BJ (cell line): ENCODE results near the gene CMPK2. TPM values are rescaled to one million over a fixed set of nuclear protein-coding genes. Genes with fewer than 3 reads are reported as not detected.

Source experiments
- CTCF ChIA-PET: fragments of 350-600 bp; formaldehyde crosslinking; extraction: SDS; loops from one replicate; lab custom pipeline; 2021; ENCODE audit warnings: antibody characterized with exemption, inconsistent platforms; lab: Yijun Ruan, JAX
- POLR2A ChIA-PET: fragments of 300-600 bp; sonication (Branson Sonifier 250); formaldehyde crosslinking; extraction: SDS; loops from one replicate; lab custom pipeline; 2021; ENCODE audit warnings: antibody characterized with exemption; lab: Charles Lee
- DNase-seq: peaks from one replicate; pipeline ENCODE4 v3.0.0-alpha.2; 2011; ENCODE audit warnings: low read depth
- H3K27me3 ChIP-seq: 2 replicates; pipeline ENCODE4 v1.6.0; 2011; ENCODE audit warnings: low read length; ENCODE audit not compliant: control insufficient read depth, insufficient read depth
- H3K36me3 ChIP-seq: 2 replicates; pipeline ENCODE4 v1.5.1; 2011; ENCODE audit warnings: low read length; ENCODE audit not compliant: control insufficient read depth, insufficient read depth
- H3K4me3 ChIP-seq: 2 replicates; pipeline ENCODE4 v1.5.1; 2011; ENCODE audit warnings: low read depth, mild to moderate bottlenecking, control low read depth, low read length
- polyA plus RNA-seq: library from polyadenylated mRNA; depleted of rRNA; stranded (reverse); fragments of >200 nt; gene quantifications from 2 replicates; pipeline ENCODE4 v1.2.3, GENCODE V29; 2011
- TF ChIP-seq, protein P1 (sequence below): IDR thresholded peaks from 2 replicates; pipeline ENCODE4 v1.5.1; 2011; ENCODE audit warnings: low read depth, mild to moderate bottlenecking, control low read depth, inconsistent platforms, low read length, moderate library complexity; ENCODE audit not compliant: insufficient read depth

The CMPK2 gene
- polyA plus RNA-seq, 1 experiment, result 0.66 TPM

DNA sequence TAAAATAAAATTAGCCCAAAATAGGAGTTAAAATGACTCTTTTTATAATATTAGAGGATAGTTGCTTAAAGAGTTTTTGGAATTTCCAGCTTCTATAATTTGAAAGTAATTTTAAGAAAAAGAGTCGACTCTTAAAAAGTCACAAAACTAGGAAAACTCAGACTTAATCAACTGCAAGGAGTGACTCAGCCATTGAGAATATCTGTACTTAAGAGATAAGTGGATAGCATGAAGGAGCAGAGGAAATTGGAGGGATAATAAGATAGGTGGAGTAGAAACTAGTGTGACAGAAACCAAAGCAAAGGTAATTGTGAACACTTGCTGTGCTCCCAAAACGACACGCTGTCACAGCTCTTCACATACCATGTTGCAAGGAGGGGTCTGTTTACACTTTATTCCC lies 20.3 kb upstream of the CMPK2 start:
- TF ChIP-seq, protein P1, sequence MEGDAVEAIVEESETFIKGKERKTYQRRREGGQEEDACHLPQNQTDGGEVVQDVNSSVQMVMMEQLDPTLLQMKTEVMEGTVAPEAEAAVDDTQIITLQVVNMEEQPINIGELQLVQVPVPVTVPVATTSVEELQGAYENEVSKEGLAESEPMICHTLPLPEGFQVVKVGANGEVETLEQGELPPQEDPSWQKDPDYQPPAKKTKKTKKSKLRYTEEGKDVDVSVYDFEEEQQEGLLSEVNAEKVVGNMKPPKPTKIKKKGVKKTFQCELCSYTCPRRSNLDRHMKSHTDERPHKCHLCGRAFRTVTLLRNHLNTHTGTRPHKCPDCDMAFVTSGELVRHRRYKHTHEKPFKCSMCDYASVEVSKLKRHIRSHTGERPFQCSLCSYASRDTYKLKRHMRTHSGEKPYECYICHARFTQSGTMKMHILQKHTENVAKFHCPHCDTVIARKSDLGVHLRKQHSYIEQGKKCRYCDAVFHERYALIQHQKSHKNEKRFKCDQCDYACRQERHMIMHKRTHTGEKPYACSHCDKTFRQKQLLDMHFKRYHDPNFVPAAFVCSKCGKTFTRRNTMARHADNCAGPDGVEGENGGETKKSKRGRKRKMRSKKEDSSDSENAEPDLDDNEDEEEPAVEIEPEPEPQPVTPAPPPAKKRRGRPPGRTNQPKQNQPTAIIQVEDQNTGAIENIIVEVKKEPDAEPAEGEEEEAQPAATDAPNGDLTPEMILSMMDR, result no peak
- Histone ChIP-seq H3K27me3 (no peaks in the 10 kb centered on the region), H3K4me3 (no peak overlapping the region), H3K36me3 (no peaks in the 10 kb centered on the region)
- ChIA-PET POLR2A (no interaction called here), CTCF (interaction anchor here (1.6 kb wide), 1 partner anchor 11 kb away, joined by 3 read pairs; no protein-coding TSS in a partner anchor)
- DNase-seq, result no peak

DNA sequence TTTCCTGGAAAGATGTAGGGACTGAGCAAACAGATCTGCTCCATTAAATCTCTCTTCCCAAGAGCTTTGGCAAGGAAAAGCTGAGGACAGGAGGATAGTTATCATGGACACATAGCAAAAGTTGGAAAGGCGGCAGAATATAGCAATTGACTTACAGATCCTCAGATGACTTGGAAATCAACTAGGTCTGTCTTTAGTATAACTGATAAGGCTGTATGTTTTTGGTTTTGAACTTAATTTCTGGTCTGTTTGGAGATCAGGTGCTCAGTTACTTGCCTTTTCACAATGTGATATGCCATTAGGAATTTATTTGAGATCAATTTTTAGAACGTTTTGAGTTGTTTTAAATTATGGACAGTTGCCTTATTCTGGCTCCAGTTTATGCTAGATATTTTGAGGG lies 19.8 kb upstream of the CMPK2 start:
- H3K4me3 ChIP-seq, result no peak overlapping the region
- H3K27me3 ChIP-seq, result no peaks in the 10 kb centered on the region
- ChIA-PET CTCF (interaction anchor here (1.6 kb wide), 1 partner anchor 11 kb away, joined by 3 read pairs; no protein-coding TSS in a partner anchor), POLR2A (no interaction called here)
- TF ChIP-seq, protein P1, result no peak
- no peaks in the 10 kb centered on the region for H3K36me3 ChIP-seq
- DNase-seq, result no peak

DNA sequence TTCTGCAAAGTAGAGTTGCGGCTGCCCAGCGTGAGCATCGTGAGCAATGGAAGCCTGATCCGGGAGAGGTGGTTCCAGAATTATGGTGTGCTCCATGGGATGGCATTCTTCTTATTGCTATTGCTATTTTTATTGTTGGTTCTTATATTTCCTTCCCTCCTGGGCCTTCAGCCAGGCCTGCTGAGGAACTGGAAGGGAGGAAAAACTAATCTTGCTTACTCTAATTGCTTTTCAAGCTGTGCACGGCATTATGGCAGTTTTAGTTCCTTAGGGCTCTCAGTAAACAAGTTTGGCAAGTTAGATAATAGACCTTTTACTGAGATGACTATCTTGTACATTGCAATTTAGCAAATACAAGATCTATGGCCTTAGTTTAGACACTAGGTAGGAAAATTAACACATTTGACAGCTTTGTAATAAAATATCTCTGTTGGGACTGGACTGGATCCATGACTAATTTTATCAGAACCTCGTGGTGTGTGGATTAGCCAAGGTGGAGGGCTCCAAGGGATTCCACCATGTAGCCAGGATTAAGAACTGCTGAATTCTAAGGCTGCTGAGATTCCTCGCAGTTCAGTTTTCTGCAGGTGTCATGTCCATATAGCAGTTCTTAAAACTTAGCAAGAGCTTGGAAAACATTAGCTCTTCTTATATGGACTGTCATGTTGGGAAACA lies 17.9 kb upstream of the CMPK2 start:
- ChIA-PET POLR2A (no interaction called here), CTCF (no interaction called here)
- no peak for DNase-seq
- Histone ChIP-seq H3K27me3 (no peaks in the 10 kb centered on the region), H3K4me3 (no peak overlapping the region), H3K36me3 (no peaks in the 10 kb centered on the region)
- TF ChIP-seq, protein P1, result no peak

DNA sequence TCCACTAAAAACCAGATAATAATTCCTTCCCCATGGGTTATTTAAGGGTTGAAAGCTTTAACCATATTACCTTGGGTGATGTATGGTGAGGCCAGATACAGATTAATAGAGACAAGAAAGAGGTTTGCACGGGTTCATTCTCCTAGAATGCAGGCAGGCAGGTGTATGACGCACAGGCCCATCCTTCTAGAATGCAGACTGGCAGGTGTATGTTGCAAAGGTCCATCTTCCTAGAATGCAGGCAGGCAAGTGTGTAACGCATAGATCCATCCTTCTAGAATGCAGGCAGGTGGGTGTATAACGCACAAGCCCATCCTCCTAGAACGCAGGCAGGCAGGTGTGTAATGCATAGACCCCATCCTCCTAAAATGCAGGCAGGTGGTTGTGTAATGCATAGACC lies 15.8 kb upstream of the CMPK2 start:
- Histone ChIP-seq H3K4me3 (no peak overlapping the region), H3K27me3 (peaks cover 1% of the 10 kb centered on the region; the same call in 1 of the 2 replicates), H3K36me3 (no peaks in the 10 kb centered on the region)
- ChIA-PET POLR2A (no interaction called here), CTCF (no interaction called here)
- TF ChIP-seq, protein P1, result no peak
- no peak for DNase-seq

DNA sequence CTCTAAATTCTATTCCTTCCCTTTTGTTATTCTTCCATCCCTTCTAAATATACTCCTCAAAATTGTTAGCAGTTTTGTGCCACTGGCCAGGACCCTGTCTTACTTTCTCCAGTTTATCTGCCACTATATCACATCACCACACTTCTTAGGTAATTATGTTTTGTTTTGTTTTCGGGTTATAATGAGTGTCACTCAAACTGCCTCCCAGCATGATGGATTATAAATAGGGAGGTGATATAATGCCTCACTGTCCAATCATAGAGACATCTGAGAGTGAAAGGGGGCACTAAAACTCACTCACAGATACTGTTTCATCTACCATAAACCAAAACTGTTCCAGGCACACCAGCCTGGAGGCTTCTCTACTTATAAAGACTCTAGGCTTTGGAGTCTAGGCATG lies 15.3 kb upstream of the CMPK2 start:
- Histone ChIP-seq H3K4me3 (no peak overlapping the region), H3K27me3 (peaks cover 1% of the 10 kb centered on the region; the same call in 1 of the 2 replicates), H3K36me3 (no peaks in the 10 kb centered on the region)
- ChIA-PET POLR2A (no interaction called here), CTCF (no interaction called here)
- TF ChIP-seq, protein P1, result no peak
- no peak for DNase-seq
